A673 (cell line): ENCODE results near the gene OR56A4. TPM values are rescaled to one million over a fixed set of nuclear protein-coding genes. Genes with fewer than 3 reads are reported as not detected.

Experiments used
- BruUV-seq: library from RNA; stranded (reverse); fragments of 400-500 nt; replicated peaks from 2 replicates; lab custom pipeline; 2021; lab: Mats Ljungman, UMichigan
- CTCF ChIA-PET: fragments of 300-600 bp; sonication (Branson Sonifier 250); formaldehyde crosslinking; loops from one replicate; lab custom pipeline; 2022; ENCODE audit warnings: antibody characterized with exemption; lab: Charles Lee
- POLR2A ChIA-PET: fragments of 300-600 bp; sonication (Branson Sonifier 250); formaldehyde crosslinking; loops from one replicate; lab custom pipeline; 2022; ENCODE audit warnings: antibody characterized with exemption; ENCODE audit not compliant: low non-redundant PET; lab: Charles Lee
- DNase-seq: peaks from one replicate; pipeline ENCODE4 v3.0.0-alpha.2; 2015; ENCODE audit warnings: low spot score
- H3K27ac ChIP-seq: fragments of 200-600 bp; sonication (generic); 2 replicates; pipeline ENCODE4 v1.5.1; 2016; ENCODE audit warnings: mixed run types, low read depth, mild to moderate bottlenecking, mixed read lengths, antibody characterized with exemption, low read length; ENCODE audit not compliant: poor library complexity, severe bottlenecking
- H3K27me3 ChIP-seq: fragments of 200-600 bp; sonication (generic); replicated peaks from 2 replicates; pipeline ENCODE4 v1.6.1; 2017; ENCODE audit warnings: mixed run types, low read depth, mild to moderate bottlenecking, mixed read lengths, antibody characterized with exemption, low read length; ENCODE audit not compliant: insufficient read depth, poor library complexity
- H3K36me3 ChIP-seq: fragments of 200-600 bp; sonication (generic); 2 replicates; pipeline ENCODE4 v1.6.1; 2016; ENCODE audit warnings: mixed run types, mild to moderate bottlenecking, mixed read lengths, antibody characterized with exemption, low read length; ENCODE audit not compliant: insufficient read depth, poor library complexity, severe bottlenecking
- H3K4me1 ChIP-seq: fragments of 200-600 bp; sonication (generic); 2 replicates; pipeline ENCODE4 v1.6.1; 2017; ENCODE audit warnings: mixed run types, mild to moderate bottlenecking, mixed read lengths, antibody characterized with exemption, low read length; ENCODE audit not compliant: insufficient read depth, poor library complexity, severe bottlenecking
- H3K4me3 ChIP-seq: fragments of 200-600 bp; sonication (generic); 2 replicates; pipeline ENCODE4 v1.5.1; 2016; ENCODE audit warnings: low read depth, mixed run types, mild to moderate bottlenecking, mixed read lengths, low read length; ENCODE audit not compliant: poor library complexity, severe bottlenecking
- H3K9me3 ChIP-seq: fragments of 200-600 bp; sonication (generic); 2 replicates; pipeline ENCODE4 v1.6.1; 2016; ENCODE audit warnings: mixed run types, low read depth, mild to moderate bottlenecking, mixed read lengths, antibody characterized with exemption, low read length; ENCODE audit not compliant: poor library complexity, severe bottlenecking
- EZH2 ChIP-seq: fragments of 200-600 bp; sonication (generic); IDR thresholded peaks from 2 replicates; pipeline ENCODE4 v1.6.1; 2017; ENCODE audit warnings: borderline replicate concordance, low read depth, mild to moderate bottlenecking, mixed read lengths, antibody characterized with exemption, low read length; ENCODE audit not compliant: poor library complexity, severe bottlenecking
- intact Hi-C: fragments of 100-400 bp; cut with micrococcal nuclease; formaldehyde crosslinking; loops from one replicate; pipeline ENCODE4 v1.10.0; 2022; ENCODE audit not compliant: unreplicated experiment
- total RNA-seq: library from RNA; stranded (reverse); gene quantifications from 2 replicates; pipeline ENCODE4 v1.2.3, GENCODE V29; 2021
- TF ChIP-seq, protein P1 (sequence below): fragments of 300-800, 200-600 bp; sonication (generic); conservative IDR thresholded peaks from 2 replicates; pipeline ENCODE4 v1.5.1; 2017; ENCODE audit warnings: low read depth, mild to moderate bottlenecking, antibody characterized with exemption, low read length, moderate library complexity, mixed read lengths

Gene OR56A4
- total RNA-seq, 1 experiment from 2014 or later: not detected

DNA sequence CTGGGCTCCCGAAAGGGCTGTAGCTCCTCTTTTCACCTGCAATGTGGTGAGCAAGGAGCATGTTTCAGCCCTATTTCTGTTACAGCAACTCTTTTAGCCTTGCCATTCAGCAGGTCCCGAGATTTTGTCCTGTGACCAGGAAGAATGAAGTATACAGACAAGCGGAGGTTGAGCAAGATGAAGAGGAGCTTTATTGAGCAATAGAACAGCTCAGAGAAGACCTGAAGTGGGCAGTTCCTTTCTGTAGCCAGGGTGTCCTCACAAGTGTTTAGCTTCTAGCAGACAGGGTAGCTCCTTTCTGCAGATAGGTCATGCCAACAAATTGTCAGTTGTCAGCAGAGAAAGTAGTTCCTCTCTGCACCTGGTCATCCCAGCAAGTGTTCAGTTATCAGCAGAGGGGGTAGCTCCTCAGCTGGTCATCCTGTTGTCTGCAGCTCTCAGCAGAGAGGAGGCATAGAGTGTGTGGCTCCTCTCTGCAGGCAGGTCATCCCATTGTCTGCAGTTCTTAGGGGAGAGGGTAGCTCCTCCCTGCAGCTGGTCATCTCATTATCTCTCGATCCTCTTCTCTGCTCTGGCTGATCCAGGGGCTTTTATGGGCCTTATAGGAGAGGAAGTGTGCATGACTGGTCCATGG is 5.4 kb upstream of the OR56A4 start:
- ChIA-PET POLR2A (no interaction called here), CTCF (no interaction called here)
- intact Hi-C loops: no loop called here
- H3K4me1 ChIP-seq: no peaks in the 10 kb centered on the region
- DNase-seq: no peak
- no peak overlapping the region for H3K4me3 ChIP-seq
- H3K27ac ChIP-seq: no peak overlapping the region
- TF ChIP-seq, protein P1, sequence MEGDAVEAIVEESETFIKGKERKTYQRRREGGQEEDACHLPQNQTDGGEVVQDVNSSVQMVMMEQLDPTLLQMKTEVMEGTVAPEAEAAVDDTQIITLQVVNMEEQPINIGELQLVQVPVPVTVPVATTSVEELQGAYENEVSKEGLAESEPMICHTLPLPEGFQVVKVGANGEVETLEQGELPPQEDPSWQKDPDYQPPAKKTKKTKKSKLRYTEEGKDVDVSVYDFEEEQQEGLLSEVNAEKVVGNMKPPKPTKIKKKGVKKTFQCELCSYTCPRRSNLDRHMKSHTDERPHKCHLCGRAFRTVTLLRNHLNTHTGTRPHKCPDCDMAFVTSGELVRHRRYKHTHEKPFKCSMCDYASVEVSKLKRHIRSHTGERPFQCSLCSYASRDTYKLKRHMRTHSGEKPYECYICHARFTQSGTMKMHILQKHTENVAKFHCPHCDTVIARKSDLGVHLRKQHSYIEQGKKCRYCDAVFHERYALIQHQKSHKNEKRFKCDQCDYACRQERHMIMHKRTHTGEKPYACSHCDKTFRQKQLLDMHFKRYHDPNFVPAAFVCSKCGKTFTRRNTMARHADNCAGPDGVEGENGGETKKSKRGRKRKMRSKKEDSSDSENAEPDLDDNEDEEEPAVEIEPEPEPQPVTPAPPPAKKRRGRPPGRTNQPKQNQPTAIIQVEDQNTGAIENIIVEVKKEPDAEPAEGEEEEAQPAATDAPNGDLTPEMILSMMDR: no peak
- no peak for TF ChIP-seq EZH2
- peaks cover 11% of the 10 kb centered on the region for H3K27me3 ChIP-seq
- no peaks in the 10 kb centered on the region for H3K36me3 ChIP-seq
- BruUV-seq: no TSS peak
- H3K9me3 ChIP-seq: no peaks in the 10 kb centered on the region

DNA sequence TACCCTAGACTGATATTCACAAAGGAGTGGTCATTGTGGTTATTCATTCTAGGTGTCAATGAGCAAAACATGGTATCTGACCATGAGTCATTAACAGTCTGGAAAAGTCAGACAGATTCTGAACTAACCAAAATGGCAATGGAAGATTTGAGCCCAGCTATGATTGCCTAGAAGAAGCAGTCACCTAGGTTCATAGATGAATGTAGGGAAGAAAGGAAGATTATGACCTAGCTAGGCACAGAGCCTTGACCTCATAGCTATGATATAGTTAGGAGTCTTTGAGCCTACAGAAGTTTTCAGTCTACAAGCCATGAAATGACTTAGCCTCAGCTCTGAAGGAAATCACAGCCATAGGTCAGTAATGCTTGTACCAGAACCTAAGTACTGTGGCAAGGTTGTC is 351 bp downstream of the OR56A4 start:
- ChIA-PET CTCF (no interaction called here), POLR2A (no interaction called here)
- H3K27ac ChIP-seq: no peak overlapping the region
- no peaks in the 10 kb centered on the region for H3K36me3 ChIP-seq
- peaks cover 11% of the 10 kb centered on the region for H3K27me3 ChIP-seq
- DNase-seq: no peak
- no peak overlapping the region for H3K4me3 ChIP-seq
- H3K9me3 ChIP-seq: no peaks in the 10 kb centered on the region
- intact Hi-C loops: no loop called here
- H3K4me1 ChIP-seq: no peaks in the 10 kb centered on the region
- no TSS peak for BruUV-seq
- no peak for TF ChIP-seq EZH2
- TF ChIP-seq, protein P1: no peak

DNA sequence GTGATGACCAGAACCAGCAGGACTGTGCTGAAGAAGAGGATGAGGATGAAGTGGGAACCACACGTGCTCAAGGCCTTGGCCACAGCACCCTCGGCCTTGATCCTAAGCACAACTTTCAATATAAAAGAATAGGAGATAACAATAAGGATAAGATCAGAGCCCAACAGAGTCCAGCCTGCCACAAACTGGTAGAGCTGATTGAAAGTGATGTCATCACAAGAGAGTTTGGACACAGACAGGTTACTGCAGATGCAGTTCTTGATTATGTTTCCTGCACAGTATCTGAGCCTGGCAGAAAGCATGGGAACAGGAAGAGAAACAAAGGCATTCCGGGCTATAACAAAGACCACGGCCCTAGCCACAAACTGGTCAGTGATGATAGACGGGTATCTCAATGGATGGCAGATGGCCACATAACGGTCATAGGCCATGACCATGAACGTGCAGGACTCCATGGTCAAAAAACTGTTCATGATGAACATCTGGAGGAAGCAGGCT is 4.5 kb downstream of the OR56A4 start:
- H3K9me3 ChIP-seq: no peaks in the 10 kb centered on the region
- H3K27me3 ChIP-seq: no peaks in the 10 kb centered on the region
- POLR2A ChIA-PET: no interaction called here
- H3K4me3 ChIP-seq: no peak overlapping the region
- DNase-seq: no peak
- TF ChIP-seq, protein P1: no peak
- TF ChIP-seq EZH2: no peak
- no TSS peak for BruUV-seq
- intact Hi-C loops: no loop called here
- CTCF ChIA-PET: no interaction called here
- no peaks in the 10 kb centered on the region for H3K36me3 ChIP-seq
- H3K4me1 ChIP-seq: no peaks in the 10 kb centered on the region
- no peak overlapping the region for H3K27ac ChIP-seq
